GM21447 (cell line): Measurements from ENCODE around the gene NPHP4.

ENCODE experiments used
- ATAC-seq: cut with Tn5 transposase; IDR thresholded peaks from one replicate; pipeline ENCODE4 v1.9.1; 2021; ENCODE audit not compliant: unreplicated experiment

The NPHP4 gene

DNA sequence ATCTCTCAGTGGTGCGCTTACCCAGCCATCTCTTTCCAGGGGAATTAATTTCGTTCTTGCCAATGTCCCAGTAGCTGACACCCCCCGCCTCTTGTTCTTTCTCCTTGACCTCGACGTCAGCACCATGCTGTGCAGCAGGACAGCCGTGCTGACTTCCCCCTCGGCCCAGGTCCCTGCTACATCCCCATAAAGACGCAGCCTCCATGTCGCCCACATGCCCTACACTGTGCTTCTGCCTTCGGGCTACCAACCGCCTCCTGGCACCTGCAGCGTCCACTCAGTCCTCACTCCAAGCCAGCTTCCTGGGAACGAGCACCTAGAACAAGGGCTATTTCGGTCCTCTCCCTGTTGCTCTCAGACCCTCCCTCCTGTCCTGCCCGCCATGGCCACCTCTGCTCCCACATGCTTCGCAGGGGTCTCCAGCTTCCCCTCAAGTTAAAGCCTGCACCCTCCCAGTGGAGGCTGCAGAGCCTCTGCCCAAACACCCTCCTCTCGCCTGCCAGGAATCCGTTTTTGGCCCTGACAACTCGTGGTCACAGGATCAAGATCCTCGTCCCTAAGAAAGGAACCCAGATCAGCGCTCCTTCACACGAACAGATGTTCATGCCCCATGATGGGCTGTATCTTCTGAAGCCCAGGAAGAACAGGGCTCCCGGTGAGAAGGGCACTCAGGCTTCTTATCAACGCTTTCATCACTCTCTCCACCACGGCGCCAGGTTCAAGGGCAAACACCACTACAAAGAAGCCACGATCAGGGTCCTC is 109.7 kb downstream of the NPHP4 start:
- no peak for ATAC-seq

- no peak for ATAC-seq
These were observed 110.6 kb downstream of the NPHP4 start for GRCh38 chr1:5881526-5882222.

GRCh38 chr1:5880630-5881405 is 111.4 kb downstream of the NPHP4 start:
- no peak for ATAC-seq

DNA sequence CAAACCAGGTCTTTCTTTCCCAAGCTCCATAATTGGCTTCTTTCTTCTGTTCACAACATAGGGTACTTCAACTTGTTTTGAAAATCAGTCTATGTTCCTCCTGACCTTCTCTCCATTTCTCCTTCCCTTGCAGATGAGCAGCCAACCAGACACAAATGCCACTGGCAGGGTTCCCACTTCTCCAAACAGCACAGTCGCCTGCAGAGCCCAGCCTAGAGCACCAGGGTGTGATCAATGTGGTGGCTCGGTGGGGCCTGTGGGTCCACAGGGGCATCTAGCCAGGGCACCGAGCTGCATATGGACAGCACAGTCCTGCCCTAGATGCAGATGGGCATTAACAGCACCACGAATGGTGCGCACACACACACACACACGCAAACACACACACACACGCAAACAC is 112.8 kb downstream of the NPHP4 start:
- ATAC-seq = no peak

GRCh38 chr1:5878971-5879370 is 113.3 kb downstream of the NPHP4 start:
- ATAC-seq = no peak

DNA sequence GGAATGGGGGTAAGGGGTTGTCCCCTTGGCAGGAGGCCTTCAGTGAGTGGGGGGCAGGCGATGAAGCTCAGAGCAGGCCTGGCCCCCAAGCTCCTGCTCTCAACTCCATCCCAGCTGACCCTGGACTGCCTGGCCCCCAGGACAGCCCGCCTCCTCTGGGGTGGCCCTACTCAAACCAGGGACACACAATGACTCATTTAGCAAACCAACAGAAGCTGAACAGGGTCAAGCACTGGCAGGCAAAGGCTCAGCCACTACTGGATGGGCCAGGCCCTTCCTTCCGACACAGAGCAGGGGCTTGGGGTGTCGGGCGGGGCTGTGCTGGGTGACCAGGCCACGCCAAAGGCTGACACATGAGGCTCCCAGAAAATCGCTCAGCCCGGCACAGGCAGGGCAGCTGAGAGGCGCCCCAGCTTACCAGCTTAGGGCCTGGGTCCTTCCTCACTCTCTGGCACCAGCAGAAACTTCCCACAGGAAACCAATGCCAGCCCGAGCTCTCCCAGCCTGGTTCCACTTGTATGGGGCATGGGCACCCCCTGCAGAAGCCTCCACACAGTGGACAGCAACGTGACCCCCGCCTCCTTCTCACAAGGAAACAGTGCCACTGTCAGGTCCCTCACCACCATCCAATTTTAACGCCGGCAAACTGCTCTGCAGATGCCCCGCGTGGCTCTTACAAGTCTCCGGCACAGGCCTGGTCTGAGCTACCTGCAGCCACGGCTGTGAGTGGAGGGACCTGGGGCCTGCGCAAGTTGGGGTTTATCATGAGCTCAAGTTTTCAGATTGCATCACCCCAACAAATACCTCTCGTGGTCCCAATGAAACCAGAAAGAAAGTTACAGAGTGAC is 114.3 kb downstream of the NPHP4 start:
- ATAC-seq = no peak

DNA sequence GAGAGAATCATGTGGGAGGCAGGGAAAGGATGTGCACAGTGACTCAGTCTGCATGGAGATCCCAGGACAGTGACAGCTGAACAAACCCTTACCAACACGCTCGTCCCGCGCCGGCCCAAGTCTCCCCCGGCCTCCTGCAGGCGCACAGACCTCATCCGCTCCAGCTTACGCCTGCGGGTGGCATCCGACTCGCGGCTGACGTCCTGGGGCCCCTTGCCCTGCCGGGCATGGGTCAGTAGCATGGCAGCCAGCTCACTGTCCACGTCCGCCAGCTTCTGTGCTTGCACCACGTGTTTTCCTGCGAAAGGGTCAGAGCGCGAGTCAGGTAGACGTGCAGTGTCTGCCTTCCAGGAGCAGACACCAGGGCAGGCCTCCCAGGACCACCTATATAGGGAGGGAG is 115.2 kb downstream of the NPHP4 start:
- ATAC-seq = no peak

GRCh38 chr1:5876094-5876650 is 116.1 kb downstream of the NPHP4 start:
- ATAC-seq = no peak

GRCh38 chr1:5875345-5875910 is 116.8 kb downstream of the NPHP4 start:
- ATAC-seq = no peak

GRCh38 chr1:5874416-5875110 is 117.7 kb downstream of the NPHP4 start:
- ATAC-seq = no peak

GRCh38 chr1:5873556-5873955 is 118.7 kb downstream of the NPHP4 start:
- ATAC-seq = no peak

DNA sequence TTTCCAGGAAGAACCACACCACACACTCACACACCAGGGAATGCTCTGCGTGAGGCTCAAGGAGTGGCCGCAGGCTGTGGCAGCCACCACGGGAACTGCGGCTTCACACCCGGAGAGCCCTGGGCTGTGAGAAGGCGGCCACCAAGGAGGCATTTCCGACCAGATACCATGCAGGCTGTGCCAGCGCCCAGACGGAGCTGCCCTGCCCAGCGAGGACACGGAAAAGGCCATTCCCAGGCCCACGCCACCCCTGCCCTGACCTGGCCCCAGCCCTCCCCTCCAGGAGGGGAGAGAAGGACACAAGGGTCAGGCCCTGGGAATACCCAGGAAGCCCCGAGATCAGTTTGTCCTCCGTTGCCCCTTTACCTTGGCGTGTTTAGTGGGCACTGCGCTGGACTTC is 119.3 kb downstream of the NPHP4 start:
- ATAC-seq = no peak

DNA sequence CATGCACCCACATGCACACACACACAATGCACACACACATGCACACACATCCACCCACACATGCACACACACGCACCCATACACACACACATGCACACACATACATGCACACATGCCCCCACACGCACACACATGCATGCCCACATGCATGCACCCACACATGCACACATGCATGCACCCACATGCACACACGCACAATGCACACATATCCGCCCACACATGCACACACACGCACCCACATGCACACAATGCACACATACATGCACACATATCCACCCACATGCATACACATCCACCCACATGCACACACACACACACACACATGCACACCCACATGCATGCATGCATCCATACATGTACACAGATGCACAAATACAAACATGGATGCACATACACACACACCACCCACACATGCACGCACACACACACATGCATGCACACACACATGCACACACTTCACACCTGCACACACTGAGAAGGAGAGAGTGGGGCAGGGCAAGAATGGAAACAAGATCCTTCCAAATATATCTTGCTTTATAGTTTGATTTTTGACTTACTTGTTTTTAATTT is 123.2 kb downstream of the NPHP4 start:
- no peak for ATAC-seq

DNA sequence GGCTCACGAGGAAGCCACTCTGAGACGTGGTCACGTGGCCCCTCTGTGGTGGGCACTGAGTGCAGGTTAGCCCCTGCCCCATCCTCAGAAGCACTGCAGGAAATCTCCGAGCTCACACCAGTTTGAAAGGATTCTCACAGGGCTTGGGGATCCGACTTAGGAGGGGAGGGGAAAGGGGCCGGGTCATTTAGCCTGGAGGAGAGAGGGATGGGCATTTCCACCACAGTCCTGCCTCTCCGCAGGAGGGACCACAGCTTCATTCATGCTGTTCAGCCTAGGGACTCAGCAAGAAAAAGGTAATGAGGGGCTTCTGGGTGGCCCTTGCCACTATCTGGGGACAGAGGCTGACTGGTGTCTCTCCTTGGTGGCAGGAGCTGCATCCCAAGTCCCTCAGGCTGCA is 126.5 kb downstream of the NPHP4 start:
- ATAC-seq = no peak

DNA sequence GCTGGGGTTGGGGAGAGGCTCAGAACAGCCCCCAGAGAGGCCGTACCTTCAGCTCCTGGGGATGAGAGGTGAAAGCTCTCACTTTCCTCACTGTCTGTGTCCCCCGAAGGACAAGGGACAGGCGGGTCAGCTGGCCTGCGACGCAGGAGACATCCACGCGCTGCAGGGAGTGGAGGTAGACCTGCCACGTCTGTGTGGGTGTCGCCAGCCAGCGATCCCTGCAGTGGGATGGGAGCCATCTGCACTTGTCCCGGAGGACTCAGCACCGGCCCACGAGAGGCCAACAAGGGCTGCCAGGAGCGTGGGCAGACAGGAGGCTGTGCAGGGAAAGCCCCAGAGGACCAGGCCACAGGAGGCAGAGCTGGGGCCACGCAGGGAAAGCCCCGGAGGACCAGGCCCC is 127.2 kb downstream of the NPHP4 start:
- ATAC-seq = no peak

GRCh38 chr1:5864256-5864655 is 128.0 kb downstream of the NPHP4 start:
- ATAC-seq = no peak

- no peak for ATAC-seq
These were observed 129.0 kb downstream of the NPHP4 start for GRCh38 chr1:5863238-5863637.

DNA sequence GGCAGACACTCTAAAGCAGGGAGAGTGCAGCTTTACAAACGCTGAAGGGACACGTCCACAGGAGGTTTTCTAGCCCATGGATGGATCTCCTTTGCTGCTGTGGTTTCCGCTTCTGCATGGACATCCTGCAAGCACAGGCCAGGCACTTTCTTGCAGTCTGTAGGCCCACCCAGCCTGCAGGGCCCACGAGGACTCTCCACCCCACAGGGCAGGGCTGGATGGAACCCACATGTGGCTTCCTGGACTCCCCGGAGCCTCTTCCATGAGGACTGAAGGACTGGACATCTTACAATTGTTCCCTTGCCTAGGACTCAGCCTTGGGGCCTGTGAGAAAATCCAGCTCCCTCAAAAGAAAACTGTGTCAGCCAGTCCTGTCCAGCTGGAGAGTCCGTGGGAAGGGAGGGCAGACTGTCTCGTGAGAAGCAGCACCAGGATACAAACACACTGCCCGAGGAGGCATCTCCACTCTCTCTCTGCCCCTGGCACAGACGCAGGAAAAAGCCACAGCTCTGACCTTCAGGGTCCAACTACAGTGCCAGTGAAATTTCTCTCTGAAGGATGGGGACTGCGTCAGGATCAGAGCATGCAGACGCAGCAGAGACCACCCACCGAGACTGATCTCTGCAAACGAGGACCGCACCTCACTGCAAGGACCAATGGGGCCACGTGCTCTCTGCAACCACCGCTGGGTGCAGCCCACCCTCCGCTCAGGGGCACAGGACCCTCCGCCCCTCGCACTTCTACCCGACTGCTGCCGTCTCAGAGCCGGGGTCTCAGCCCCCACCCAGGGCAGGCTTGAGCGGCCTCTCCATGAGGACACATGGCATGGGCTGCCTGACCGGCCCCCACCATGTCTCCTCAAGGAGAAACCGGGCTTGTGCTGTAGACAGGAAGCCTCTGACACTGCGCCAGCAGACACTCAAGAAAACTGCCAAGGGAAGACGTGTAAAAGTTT is 130.1 kb downstream of the NPHP4 start:
- ATAC-seq = no peak
